ENCODE data around the gene C10orf90.

The C10orf90 gene

DNA sequence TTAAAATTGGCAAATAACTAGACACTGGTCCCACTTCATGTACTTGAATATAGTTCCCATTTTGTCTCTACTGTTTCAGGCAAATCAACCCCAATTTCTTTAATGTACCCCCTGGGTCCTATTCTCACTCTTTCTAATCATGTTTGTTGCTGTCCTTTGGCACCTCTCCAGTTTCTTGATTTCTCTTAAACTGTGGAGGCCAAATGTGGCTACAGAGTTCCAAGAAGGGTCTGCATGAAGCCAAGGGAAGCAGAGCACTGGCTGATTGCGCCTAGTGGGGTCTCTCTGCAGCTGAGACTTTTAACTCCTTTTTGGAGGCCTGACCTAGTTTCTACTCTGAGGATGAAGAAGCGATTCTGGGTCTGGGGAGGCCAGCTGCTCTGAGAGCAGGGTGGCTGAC lies 275.5 kb downstream of the C10orf90 start:
- Histone ChIP-seq H3K27ac (ENCODE audit: poor library complexity, severe bottlenecking) (no peak overlapping the region), H3K4me1 (ENCODE audit: insufficient read depth, poor library complexity, severe bottlenecking) (peaks cover 14% of the 10 kb centered on the region), H3K27me3 (ENCODE audit: insufficient read depth, poor library complexity, severe bottlenecking) (no peaks in the 10 kb centered on the region), H3K9me3 (ENCODE audit: severe bottlenecking) (no peaks in the 10 kb centered on the region), H3K4me3 (ENCODE audit: severe bottlenecking) (no peak overlapping the region), H3K36me3 (ENCODE audit: low read depth) (no peaks in the 10 kb centered on the region)
- ATAC-seq (ENCODE audit: low read depth) (no peak), DNase-seq (ENCODE audit: low spot score) (no peak)
- TF ChIP-seq, protein P1, sequence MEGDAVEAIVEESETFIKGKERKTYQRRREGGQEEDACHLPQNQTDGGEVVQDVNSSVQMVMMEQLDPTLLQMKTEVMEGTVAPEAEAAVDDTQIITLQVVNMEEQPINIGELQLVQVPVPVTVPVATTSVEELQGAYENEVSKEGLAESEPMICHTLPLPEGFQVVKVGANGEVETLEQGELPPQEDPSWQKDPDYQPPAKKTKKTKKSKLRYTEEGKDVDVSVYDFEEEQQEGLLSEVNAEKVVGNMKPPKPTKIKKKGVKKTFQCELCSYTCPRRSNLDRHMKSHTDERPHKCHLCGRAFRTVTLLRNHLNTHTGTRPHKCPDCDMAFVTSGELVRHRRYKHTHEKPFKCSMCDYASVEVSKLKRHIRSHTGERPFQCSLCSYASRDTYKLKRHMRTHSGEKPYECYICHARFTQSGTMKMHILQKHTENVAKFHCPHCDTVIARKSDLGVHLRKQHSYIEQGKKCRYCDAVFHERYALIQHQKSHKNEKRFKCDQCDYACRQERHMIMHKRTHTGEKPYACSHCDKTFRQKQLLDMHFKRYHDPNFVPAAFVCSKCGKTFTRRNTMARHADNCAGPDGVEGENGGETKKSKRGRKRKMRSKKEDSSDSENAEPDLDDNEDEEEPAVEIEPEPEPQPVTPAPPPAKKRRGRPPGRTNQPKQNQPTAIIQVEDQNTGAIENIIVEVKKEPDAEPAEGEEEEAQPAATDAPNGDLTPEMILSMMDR (IDR thresholded peaks at IDR 0.05; ENCODE audit: poor library complexity, severe bottlenecking), result no peak

DNA sequence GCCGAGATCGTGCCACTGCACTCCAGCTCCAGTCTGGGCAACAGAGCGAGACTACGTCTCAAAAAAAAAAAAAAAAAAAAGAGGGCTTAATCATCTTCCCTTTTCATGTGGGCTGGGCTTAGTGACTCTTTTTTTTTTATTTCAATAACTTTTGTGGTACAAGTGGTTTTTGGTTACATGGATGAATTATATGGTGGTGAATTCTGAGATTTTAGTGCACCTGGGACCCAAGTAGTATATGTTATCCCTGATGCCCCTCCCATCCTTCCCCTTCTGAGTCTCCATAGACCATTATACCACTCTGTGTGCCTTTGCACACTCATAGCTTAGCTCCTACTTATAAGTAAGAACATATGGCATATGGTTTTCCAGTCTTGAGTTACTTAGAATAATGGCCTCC lies 277.4 kb downstream of the C10orf90 start:
- no peaks in the 10 kb centered on the region for H3K27me3 ChIP-seq (ENCODE audit: insufficient read depth, poor library complexity, severe bottlenecking)
- DNase-seq (ENCODE audit: low spot score) (no peak), ATAC-seq (ENCODE audit: low read depth) (no peak)
- H3K4me3 ChIP-seq (ENCODE audit: severe bottlenecking), result no peak overlapping the region
- TF ChIP-seq, protein P1 (IDR thresholded peaks at IDR 0.05; ENCODE audit: poor library complexity, severe bottlenecking), result no peak
- no peak overlapping the region for H3K27ac ChIP-seq (ENCODE audit: poor library complexity, severe bottlenecking)
- H3K36me3 ChIP-seq (ENCODE audit: low read depth), result no peaks in the 10 kb centered on the region
- peaks cover 10% of the 10 kb centered on the region for H3K4me1 ChIP-seq (ENCODE audit: insufficient read depth, poor library complexity, severe bottlenecking)
- no peaks in the 10 kb centered on the region for H3K9me3 ChIP-seq (ENCODE audit: severe bottlenecking)

DNA sequence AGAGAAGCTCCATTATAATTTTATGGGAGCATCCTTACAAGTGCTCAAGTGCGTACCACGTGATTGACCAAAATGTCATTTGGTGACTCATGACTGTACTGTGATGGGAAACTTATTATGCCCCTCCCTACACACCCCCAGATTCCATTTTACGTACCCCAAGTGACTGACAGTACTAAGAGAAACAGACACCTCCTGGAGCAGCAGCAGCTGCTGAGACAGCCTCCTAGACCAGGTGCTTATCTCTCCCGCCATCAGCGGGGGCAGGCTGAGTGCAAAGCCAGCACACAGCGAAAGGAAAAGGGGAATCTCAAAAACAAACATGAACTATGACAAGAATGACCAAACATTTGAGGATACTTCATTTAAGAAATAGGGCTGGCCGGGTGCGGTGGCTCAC lies 278.0 kb downstream of the C10orf90 start:
- TF ChIP-seq, protein P1 (IDR thresholded peaks at IDR 0.05; ENCODE audit: poor library complexity, severe bottlenecking), result no peak
- no peaks in the 10 kb centered on the region for H3K9me3 ChIP-seq (ENCODE audit: severe bottlenecking)
- no peaks in the 10 kb centered on the region for H3K36me3 ChIP-seq (ENCODE audit: low read depth)
- no peak overlapping the region for H3K4me3 ChIP-seq (ENCODE audit: severe bottlenecking)
- no peak overlapping the region for H3K27ac ChIP-seq (ENCODE audit: poor library complexity, severe bottlenecking)
- DNase-seq (ENCODE audit: low spot score), result no peak
- ATAC-seq (ENCODE audit: low read depth), result no peak
- H3K27me3 ChIP-seq (ENCODE audit: insufficient read depth, poor library complexity, severe bottlenecking), result no peaks in the 10 kb centered on the region
- H3K4me1 ChIP-seq (ENCODE audit: insufficient read depth, poor library complexity, severe bottlenecking), result peaks cover 5% of the 10 kb centered on the region

DNA sequence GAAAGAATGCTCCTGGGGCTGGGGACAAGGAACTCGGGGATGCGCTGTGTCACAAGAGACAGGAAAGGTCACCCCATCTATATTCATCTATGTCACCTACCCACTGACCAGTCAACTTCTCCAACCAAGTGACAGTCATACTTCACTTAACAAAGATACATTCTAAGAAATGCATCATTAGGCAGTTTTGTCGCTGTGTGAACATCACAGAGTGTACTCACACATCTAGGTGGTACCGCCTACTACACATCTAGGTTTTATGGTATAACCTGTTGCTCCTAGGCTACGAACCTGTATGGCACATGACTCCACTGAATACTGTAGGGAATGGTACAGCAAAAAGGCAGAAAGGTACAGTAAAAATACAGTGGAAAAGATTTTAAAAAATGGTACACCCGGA lies 278.4 kb downstream of the C10orf90 start:
- no peak for DNase-seq (ENCODE audit: low spot score)
- no peak overlapping the region for H3K27ac ChIP-seq (ENCODE audit: poor library complexity, severe bottlenecking)
- TF ChIP-seq, protein P1 (IDR thresholded peaks at IDR 0.05; ENCODE audit: poor library complexity, severe bottlenecking), result no peak
- no peaks in the 10 kb centered on the region for H3K27me3 ChIP-seq (ENCODE audit: insufficient read depth, poor library complexity, severe bottlenecking)
- H3K9me3 ChIP-seq (ENCODE audit: severe bottlenecking), result no peaks in the 10 kb centered on the region
- no peaks in the 10 kb centered on the region for H3K36me3 ChIP-seq (ENCODE audit: low read depth)
- H3K4me1 ChIP-seq (ENCODE audit: insufficient read depth, poor library complexity, severe bottlenecking), result peaks cover 1% of the 10 kb centered on the region
- ATAC-seq (ENCODE audit: low read depth), result no peak
- H3K4me3 ChIP-seq (ENCODE audit: severe bottlenecking), result no peak overlapping the region

DNA sequence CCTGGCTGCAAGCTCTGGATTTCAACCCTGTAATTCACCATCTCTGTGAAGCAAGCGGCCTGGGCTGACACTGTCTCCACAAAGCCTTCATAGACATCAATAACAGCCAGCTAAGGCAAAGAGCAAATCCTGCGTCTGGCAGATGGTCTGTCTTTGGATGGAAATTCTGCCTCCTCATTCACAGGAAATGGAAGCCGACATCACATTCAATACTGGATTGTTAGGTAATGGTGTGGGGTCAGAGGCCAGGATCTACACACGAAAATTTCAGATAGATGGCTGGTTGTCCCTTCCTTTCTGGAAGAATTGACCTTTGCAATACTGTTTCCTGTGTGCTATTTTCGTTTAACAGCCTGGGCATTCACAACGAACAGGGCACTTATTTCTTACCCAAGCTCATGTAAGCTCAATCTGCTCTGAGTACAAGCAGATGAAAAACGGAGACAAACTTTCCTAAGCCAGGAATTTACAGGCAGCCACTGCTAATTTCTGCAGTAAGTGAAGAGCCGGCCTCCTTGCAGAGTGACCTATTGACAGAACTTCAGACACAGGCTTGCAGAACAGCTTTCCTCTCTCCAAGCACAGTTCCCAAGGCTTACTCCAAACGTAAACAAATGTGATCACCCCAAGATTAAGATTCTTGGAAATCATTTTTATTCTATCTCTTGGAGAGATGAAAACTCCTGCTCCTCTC lies 279.2 kb downstream of the C10orf90 start:
- H3K36me3 ChIP-seq (ENCODE audit: low read depth), result no peaks in the 10 kb centered on the region
- ATAC-seq (ENCODE audit: low read depth), result no peak
- no peaks in the 10 kb centered on the region for H3K9me3 ChIP-seq (ENCODE audit: severe bottlenecking)
- no peaks in the 10 kb centered on the region for H3K27me3 ChIP-seq (ENCODE audit: insufficient read depth, poor library complexity, severe bottlenecking)
- DNase-seq (ENCODE audit: low spot score), result no peak
- H3K27ac ChIP-seq (ENCODE audit: poor library complexity, severe bottlenecking), result no peak overlapping the region
- TF ChIP-seq, protein P1 (IDR thresholded peaks at IDR 0.05; ENCODE audit: poor library complexity, severe bottlenecking), result no peak
- peaks cover 3% of the 10 kb centered on the region for H3K4me1 ChIP-seq (ENCODE audit: insufficient read depth, poor library complexity, severe bottlenecking)
- H3K4me3 ChIP-seq (ENCODE audit: severe bottlenecking), result no peak overlapping the region

All from RWPE2 (cell line).